GM12891 (cell line): Measurements from ENCODE around the gene TMEM117.

ENCODE experiments used
- DNase-seq: peaks from one replicate; pipeline ENCODE4 v3.0.0; 2011; ENCODE audit warnings: low spot score; ENCODE audit not compliant: insufficient read length
- FAIRE-seq: peaks from 2 replicates; lab custom pipeline; 2011; peaks lifted over from hg19 to GRCh38; lab: Jason Lieb, UNC
- PAX5 ChIP-seq: IDR thresholded peaks from 2 replicates; pipeline ENCODE4 v1.6.1; 2011; ENCODE audit warnings: low read length, moderate library complexity, mild to moderate bottlenecking; ENCODE audit not compliant: insufficient read depth, severe bottlenecking
- POLR2A ChIP-seq: IDR thresholded peaks from 2 replicates; pipeline ENCODE4 v1.6.1; 2011; ENCODE audit warnings: low read depth, low read length, control low read depth
- POLR2AphosphoS5 ChIP-seq: IDR thresholded peaks from 2 replicates; pipeline ENCODE4 v1.6.1; 2011; ENCODE audit warnings: low read depth, low read length, control low read depth
- POU2F2 ChIP-seq: IDR thresholded peaks from 2 replicates; pipeline ENCODE4 v1.6.1; 2011; ENCODE audit warnings: low read depth, mild to moderate bottlenecking, control low read depth, low read length, moderate library complexity
- SPI1 ChIP-seq: IDR thresholded peaks from 2 replicates; pipeline ENCODE4 v1.6.1; 2011; ENCODE audit warnings: low read depth, low read length, control low read depth
- TAF1 ChIP-seq: IDR thresholded peaks from 2 replicates; pipeline ENCODE4 v1.6.1; 2011; ENCODE audit warnings: low read depth, low read length, control low read depth

TMEM117 gene

GRCh38 chr12:43898474-43898873, 62.6 kb downstream of the TMEM117 start:
- DNase-seq (no peak), FAIRE-seq (no peak)
- TF ChIP-seq POLR2AphosphoS5 (no peak), POU2F2 (no peak), POLR2A (no peak), SPI1 (no peak), TAF1 (no peak), PAX5 (no peak)

GRCh38 chr12:43899574-43899973, 63.7 kb downstream of the TMEM117 start:
- TF ChIP-seq POU2F2 = no peak
- no peak for TF ChIP-seq POLR2A
- TF ChIP-seq TAF1 = no peak
- TF ChIP-seq SPI1 = no peak
- no peak for TF ChIP-seq POLR2AphosphoS5
- TF ChIP-seq PAX5 = no peak
- no peak for DNase-seq
- FAIRE-seq = no peak

GRCh38 chr12:43903686-43904085, 67.8 kb downstream of the TMEM117 start:
- FAIRE-seq (no peak), DNase-seq (no peak)
- no peak for TF ChIP-seq PAX5
- TF ChIP-seq TAF1 = no peak
- TF ChIP-seq POLR2A = no peak
- no peak for TF ChIP-seq POU2F2
- no peak for TF ChIP-seq POLR2AphosphoS5
- TF ChIP-seq SPI1 = no peak

GRCh38 chr12:43912859-43913258, 77.0 kb downstream of the TMEM117 start:
- no peak for TF ChIP-seq POLR2AphosphoS5
- TF ChIP-seq POLR2A = no peak
- no peak for TF ChIP-seq TAF1
- TF ChIP-seq SPI1 = no peak
- TF ChIP-seq PAX5 = no peak
- no peak for TF ChIP-seq POU2F2
- FAIRE-seq = no peak
- DNase-seq = no peak

- TF ChIP-seq POLR2A (no peak), TAF1 (no peak), PAX5 (no peak), POU2F2 (no peak), POLR2AphosphoS5 (no peak), SPI1 (no peak)
- FAIRE-seq (no peak), DNase-seq (no peak)
Measured at GRCh38 chr12:43914391-43914790, 78.5 kb downstream of the TMEM117 start.

- FAIRE-seq = no peak
- TF ChIP-seq PAX5 (no peak), SPI1 (no peak), POLR2A (no peak), TAF1 (no peak)
- DNase-seq = no peak
Measured at GRCh38 chr12:43914923-43915468, 79.1 kb downstream of the TMEM117 start.

GRCh38 chr12:43917896-43918295, 82.0 kb downstream of the TMEM117 start:
- TF ChIP-seq POU2F2 = no peak
- no peak for TF ChIP-seq TAF1
- TF ChIP-seq POLR2A = no peak
- TF ChIP-seq SPI1 = no peak
- no peak for TF ChIP-seq POLR2AphosphoS5
- TF ChIP-seq PAX5 = no peak
- FAIRE-seq (no peak), DNase-seq (no peak)

- no peak for DNase-seq
- TF ChIP-seq POU2F2 = no peak
- TF ChIP-seq POLR2A = no peak
- no peak for TF ChIP-seq TAF1
- no peak for TF ChIP-seq SPI1
- no peak for TF ChIP-seq PAX5
- TF ChIP-seq POLR2AphosphoS5 = no peak
- no peak for FAIRE-seq
Measured at GRCh38 chr12:43921666-43922337, 85.9 kb downstream of the TMEM117 start.

- DNase-seq (no peak), FAIRE-seq (no peak)
- TF ChIP-seq POU2F2 (no peak), PAX5 (no peak), POLR2A (no peak), SPI1 (no peak), TAF1 (no peak), POLR2AphosphoS5 (no peak)
Measured at GRCh38 chr12:43930032-43930431, 94.2 kb downstream of the TMEM117 start.
